Prostate gland (tissue), 2 donors: ENCODE measurements around the gene TMEM131. TPM values are rescaled to one million over a fixed set of nuclear protein-coding genes. Genes with fewer than 3 reads are reported as not detected.

Experiments used
- DNase-seq: peaks from one replicate; pipeline ENCODE4 v3.0.0-alpha.2; 2019; ENCODE audit warnings: low spot score
- H3K27ac ChIP-seq, 2 donors: fragments of 200-600 bp; sonication (generic); 2 replicates each; pipeline ENCODE4 v1.5.1; 2017 to 2019
- H3K27me3 ChIP-seq: fragments of 200-600 bp; sonication (generic); replicated peaks from 2 replicates; pipeline ENCODE4 v1.5.1; 2019; ENCODE audit not compliant: insufficient read depth
- H3K36me3 ChIP-seq, 2 donors: fragments of 200-600 bp; sonication (generic); 1 replicate in 1 of 2; 2 replicates in 1 of 2; pipeline versions ENCODE4 v1.5.1 to v1.8.1; 2017 to 2019
- H3K4me1 ChIP-seq: fragments of 200-600 bp; sonication (generic); replicated peaks from 2 replicates; pipeline ENCODE4 v1.5.1; 2019
- H3K4me3 ChIP-seq, 2 donors: fragments of 200-600 bp; sonication (generic); 2 replicates each; pipeline ENCODE4 v1.5.1; 2017 to 2019
- H3K9me3 ChIP-seq: fragments of 200-600 bp; sonication (generic); 2 replicates; pipeline ENCODE4 v1.5.1; 2017
- POLR2A ChIP-seq: fragments of 450-650 bp; IDR thresholded peaks from one replicate; pipeline ENCODE4 v1.6.1; 2016; ENCODE audit warnings: antibody characterized with exemption, mild to moderate bottlenecking
- POLR2AphosphoS5 ChIP-seq: sonication (generic); formaldehyde crosslinking; IDR thresholded peaks from one replicate; pipeline ENCODE4 v1.6.1; 2017; ENCODE audit warnings: antibody characterized with exemption
- WGBS: methylation state at CpG from one replicate; pipeline ENCODE4 v1.1.5; 2018; 5-methylcytosine and 5-hydroxymethylcytosine counted together
- intact Hi-C: fragments of 100-400 bp; cut with DNase I; formaldehyde crosslinking; loops from one replicate; pipeline ENCODE4 v1.14.2; 2022
- total RNA-seq, 2 donors: library from RNA; depleted of rRNA; stranded (reverse); fragments of >200 nt; gene quantifications; one replicate each; pipeline ENCODE4 v1.1.0, GENCODE V29; 2016
- TF ChIP-seq, protein P1 (sequence below), 4 experiments: fragments of 200-600 bp in 2 of 4; fragments of 450-650 bp in 2 of 4; sonication (generic) in 2 of 4; IDR thresholded peaks; 1 replicate in 3 of 4; 2 replicates in 1 of 4; pipeline ENCODE4 v1.5.1; 2016 to 2019; ENCODE audit warnings: antibody characterized with exemption in 4 of 4, mild to moderate bottlenecking in 2 of 4, moderate library complexity in 2 of 4

The TMEM131 gene
- total RNA-seq, 2 donors from 2014 or later = 40.6 to 42.0 TPM

DNA sequence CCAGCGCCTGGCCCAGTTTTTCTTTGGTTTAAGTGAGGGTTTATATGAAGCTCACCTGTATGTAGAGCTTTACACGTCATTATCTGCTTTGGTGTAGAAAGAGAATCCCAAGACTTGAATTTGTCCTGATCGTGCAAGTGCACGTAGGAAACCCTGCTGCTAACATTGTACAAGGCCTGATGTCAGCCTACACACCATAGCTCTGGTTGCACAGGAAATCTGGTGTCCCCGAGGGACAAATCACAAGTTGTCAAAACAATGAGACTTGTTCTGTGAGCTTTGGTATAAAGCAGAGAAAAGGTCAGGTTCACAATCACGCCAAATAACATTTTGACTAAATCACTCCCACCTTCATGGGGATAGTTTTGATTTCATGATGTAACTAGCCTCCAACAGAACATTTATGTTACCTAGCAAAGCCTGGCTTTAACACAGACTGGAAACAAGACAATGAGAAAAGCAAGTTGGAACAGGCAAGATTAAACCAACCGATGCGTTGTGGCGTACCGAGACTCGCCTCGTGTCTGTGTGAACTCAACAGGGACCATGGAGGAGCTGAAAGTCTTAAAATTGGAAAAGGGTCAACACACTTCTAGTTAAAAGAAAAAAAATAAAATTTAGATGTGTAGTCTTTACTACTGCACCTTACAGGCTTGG, 240.9 kb downstream of the TMEM131 start:
- Histone ChIP-seq H3K36me3 (no peaks in the 10 kb centered on the region), H3K4me1 (no peaks in the 10 kb centered on the region), H3K27ac (no peak overlapping the region), H3K4me3 (no peak overlapping the region), H3K9me3 (no peaks in the 10 kb centered on the region), H3K27me3 (no peaks in the 10 kb centered on the region)
- TF ChIP-seq POLR2AphosphoS5 = no peak
- TF ChIP-seq, protein P1, sequence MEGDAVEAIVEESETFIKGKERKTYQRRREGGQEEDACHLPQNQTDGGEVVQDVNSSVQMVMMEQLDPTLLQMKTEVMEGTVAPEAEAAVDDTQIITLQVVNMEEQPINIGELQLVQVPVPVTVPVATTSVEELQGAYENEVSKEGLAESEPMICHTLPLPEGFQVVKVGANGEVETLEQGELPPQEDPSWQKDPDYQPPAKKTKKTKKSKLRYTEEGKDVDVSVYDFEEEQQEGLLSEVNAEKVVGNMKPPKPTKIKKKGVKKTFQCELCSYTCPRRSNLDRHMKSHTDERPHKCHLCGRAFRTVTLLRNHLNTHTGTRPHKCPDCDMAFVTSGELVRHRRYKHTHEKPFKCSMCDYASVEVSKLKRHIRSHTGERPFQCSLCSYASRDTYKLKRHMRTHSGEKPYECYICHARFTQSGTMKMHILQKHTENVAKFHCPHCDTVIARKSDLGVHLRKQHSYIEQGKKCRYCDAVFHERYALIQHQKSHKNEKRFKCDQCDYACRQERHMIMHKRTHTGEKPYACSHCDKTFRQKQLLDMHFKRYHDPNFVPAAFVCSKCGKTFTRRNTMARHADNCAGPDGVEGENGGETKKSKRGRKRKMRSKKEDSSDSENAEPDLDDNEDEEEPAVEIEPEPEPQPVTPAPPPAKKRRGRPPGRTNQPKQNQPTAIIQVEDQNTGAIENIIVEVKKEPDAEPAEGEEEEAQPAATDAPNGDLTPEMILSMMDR (IDR thresholded peaks at IDR 0.05) = no peak
- no peak for TF ChIP-seq POLR2A
- 61% methylated on average over 12 of the region's 12 CpGs for WGBS
- intact Hi-C loops = no loop called here
- no peak for DNase-seq

DNA sequence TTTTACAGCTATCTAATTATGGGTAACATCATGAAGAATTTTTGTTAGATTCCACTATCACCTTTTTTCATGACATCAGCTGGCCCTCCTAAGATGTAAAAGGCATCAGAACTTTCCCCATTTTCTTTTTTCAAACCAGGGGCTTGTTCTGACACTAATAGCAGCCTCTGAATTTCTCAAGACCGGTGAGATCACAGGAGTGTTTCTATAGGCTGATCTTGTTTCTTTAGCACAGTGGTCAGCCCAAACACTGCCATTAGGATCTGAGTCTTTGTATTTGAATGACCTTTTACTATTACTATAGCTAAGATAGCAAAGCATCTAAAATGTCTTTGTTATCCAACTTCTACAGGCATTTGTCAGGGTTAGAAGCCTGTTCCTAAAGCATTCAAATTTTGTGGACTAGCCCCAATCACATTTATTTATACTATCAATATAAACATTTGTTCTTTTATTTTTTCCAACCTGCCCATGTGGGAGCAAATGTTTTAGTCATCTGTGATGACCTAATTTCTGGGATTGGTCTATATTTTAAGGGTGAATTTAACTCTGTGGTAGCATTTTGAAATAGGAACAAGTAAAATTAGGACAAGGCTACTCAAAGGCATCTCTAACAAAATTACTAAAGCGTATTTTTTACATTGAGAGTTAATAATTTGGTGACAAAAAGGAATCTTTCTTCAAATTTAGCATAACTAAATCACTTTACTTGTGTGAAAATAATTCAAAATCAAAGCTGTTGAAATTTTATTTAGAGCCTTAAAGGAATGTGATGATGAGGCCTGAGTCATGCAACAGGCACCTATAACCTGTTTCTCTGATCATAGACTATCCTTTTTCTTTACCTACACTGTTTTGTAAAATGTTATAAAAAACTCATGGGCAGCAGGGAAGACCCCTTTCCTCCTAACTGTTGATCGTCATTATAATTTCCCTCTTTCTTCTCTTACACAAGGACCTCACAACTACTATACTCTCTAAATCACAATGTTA, 243.1 kb downstream of the TMEM131 start:
- TF ChIP-seq, protein P1 (IDR thresholded peaks at IDR 0.05) = no peak
- TF ChIP-seq POLR2AphosphoS5 (no peak), POLR2A (no peak)
- Histone ChIP-seq H3K27me3 (no peaks in the 10 kb centered on the region), H3K27ac (no peak overlapping the region), H3K9me3 (no peaks in the 10 kb centered on the region), H3K4me3 (no peak overlapping the region), H3K4me1 (no peaks in the 10 kb centered on the region), H3K36me3 (no peaks in the 10 kb centered on the region)
- DNase-seq = no peak
- intact Hi-C loops = no loop called here
- WGBS = 89% methylated on average over 3 of the region's 3 CpGs

DNA sequence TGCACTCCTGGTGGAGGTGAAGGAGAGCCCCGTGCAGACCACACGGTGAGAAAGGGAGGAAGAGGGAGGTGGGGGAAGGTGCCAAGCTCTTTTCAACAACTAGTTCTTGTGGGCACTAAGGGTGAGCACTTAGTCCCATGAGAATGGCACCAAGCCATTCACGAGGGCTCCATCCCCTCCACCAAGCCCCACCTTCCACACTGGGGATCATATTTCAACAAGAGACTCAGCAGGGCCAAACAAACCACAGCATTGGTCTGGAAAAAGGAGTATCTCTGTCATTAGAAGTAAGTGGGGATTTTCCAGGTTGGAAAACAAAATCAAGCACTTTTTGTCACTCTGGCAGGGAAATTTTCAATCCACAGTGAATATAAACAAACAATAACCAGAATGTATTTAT, 244.0 kb downstream of the TMEM131 start:
- DNase-seq = no peak
- WGBS = 33% methylated on average over 3 of the region's 3 CpGs
- Histone ChIP-seq H3K9me3 (no peaks in the 10 kb centered on the region), H3K36me3 (no peaks in the 10 kb centered on the region), H3K4me1 (no peaks in the 10 kb centered on the region), H3K27me3 (no peaks in the 10 kb centered on the region), H3K4me3 (no peak overlapping the region), H3K27ac (no peak overlapping the region)
- no peak for TF ChIP-seq POLR2AphosphoS5
- intact Hi-C loops = no loop called here

DNA sequence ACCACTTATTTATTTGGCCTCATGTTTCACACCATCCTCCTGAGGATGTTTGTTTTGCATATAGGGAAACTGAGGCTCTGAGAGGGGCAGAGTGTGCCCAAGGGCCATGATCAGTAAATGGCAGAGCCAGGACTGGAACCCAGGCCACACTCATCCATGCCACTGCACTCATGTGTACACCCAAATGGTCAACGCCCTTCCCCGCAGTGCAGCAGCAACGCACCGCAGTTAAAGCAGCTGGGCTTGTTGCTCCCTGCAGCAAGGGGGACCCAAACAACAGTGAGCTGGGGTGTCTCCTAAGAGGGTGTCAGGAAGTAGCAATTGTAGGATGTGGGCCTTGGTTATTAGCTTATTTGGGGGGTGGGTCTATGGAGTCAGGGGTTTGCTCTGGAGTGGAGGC, 245.7 kb downstream of the TMEM131 start:
- no peaks in the 10 kb centered on the region for H3K9me3 ChIP-seq
- H3K27ac ChIP-seq = no peak overlapping the region
- no peak overlapping the region for H3K4me3 ChIP-seq
- no peak for DNase-seq
- no peak for TF ChIP-seq POLR2AphosphoS5
- TF ChIP-seq POLR2A = no peak
- TF ChIP-seq, protein P1 (IDR thresholded peaks at IDR 0.05) = no peak
- H3K36me3 ChIP-seq = no peaks in the 10 kb centered on the region
- intact Hi-C loops = no loop called here
- H3K27me3 ChIP-seq = no peaks in the 10 kb centered on the region
- no peaks in the 10 kb centered on the region for H3K4me1 ChIP-seq
- WGBS = 97% methylated on average over 4 of the region's 4 CpGs

DNA sequence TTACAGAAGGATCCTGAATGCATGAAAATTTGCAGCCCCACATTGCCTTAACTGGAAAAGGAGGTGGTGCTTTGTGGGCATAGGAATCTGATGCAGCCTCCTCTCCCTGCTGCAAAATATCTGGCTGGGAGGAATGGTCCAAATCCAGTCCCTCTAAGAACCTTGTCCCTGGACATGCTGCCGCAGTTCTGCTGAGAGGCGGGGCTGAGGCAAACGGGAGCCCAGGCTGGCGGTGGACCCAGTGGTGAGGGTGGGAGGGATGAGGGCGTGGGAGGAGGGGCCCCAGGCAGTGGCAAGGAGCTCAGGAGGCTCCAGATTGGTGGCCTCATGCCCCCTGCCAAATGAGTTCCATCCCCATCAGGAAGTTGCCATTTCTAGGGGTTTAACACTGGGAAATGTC, 246.2 kb downstream of the TMEM131 start:
- no peak overlapping the region for H3K27ac ChIP-seq
- DNase-seq = no peak
- no peaks in the 10 kb centered on the region for H3K36me3 ChIP-seq
- no peaks in the 10 kb centered on the region for H3K27me3 ChIP-seq
- H3K9me3 ChIP-seq = no peaks in the 10 kb centered on the region
- H3K4me3 ChIP-seq = no peak overlapping the region
- TF ChIP-seq POLR2A = no peak
- no peak for TF ChIP-seq POLR2AphosphoS5
- TF ChIP-seq, protein P1 (IDR thresholded peaks at IDR 0.05) = no peak
- intact Hi-C loops = no loop called here
- H3K4me1 ChIP-seq = no peaks in the 10 kb centered on the region
- 58% methylated on average over 5 of the region's 5 CpGs for WGBS
